HEK293 (cell line): ENCODE results near the gene FKBP10.
A peak's percentile ranks its signal among the peaks of the same experiment; 100 is the strongest.

Experiments
- CTCF ChIA-PET: fragments of 350-600 bp; formaldehyde crosslinking; extraction: SDS; loops from one replicate; lab custom pipeline; 2021; ENCODE audit warnings: antibody characterized with exemption; lab: Yijun Ruan, JAX
- POLR2A ChIA-PET: fragments of 300-600 bp; formaldehyde crosslinking; extraction: SDS; loops from one replicate; lab custom pipeline; 2020; ENCODE audit warnings: antibody characterized with exemption, inconsistent platforms; lab: Yijun Ruan, JAX
- H3K27ac ChIP-seq: fragments of 200-500 bp; sonication (Bioruptor generic); 2 replicates; pipeline ENCODE4 v1.5.1; 2014; ENCODE audit warnings: low read depth, low read length, control low read depth, inconsistent platforms; ENCODE audit errors: extremely low read depth
- H3K36me3 ChIP-seq, 2 experiments: fragments of 200-500 bp in 1 of 2; sonication (Bioruptor generic) in 1 of 2; 1 replicate in 1 of 2; 2 replicates in 1 of 2; pipeline ENCODE4 v1.5.1; 2014 to 2017; ENCODE audit warnings: inconsistent platforms in 2 of 2, low read length in 2 of 2; ENCODE audit not compliant: control insufficient read depth in 2 of 2, insufficient read depth in 1 of 2
- H3K4me1 ChIP-seq: fragments of 200-500 bp; sonication (Bioruptor generic); 2 replicates; pipeline ENCODE4 v1.5.1; 2014; ENCODE audit warnings: mild to moderate bottlenecking, low read length, inconsistent platforms; ENCODE audit not compliant: control insufficient read depth, insufficient read depth
- H3K4me3 ChIP-seq: 2 replicates; pipeline ENCODE4 v1.5.1; 2011; ENCODE audit warnings: low read depth, mild to moderate bottlenecking, control low read depth, low read length, moderate library complexity
- H3K9me3 ChIP-seq: fragments of 200-500 bp; sonication (Bioruptor generic); 2 replicates; pipeline ENCODE4 v1.5.1; 2014; ENCODE audit warnings: low read depth, low read length, inconsistent platforms; ENCODE audit not compliant: control insufficient read depth, insufficient read depth
- GLIS1 ChIP-seq: fragments of 450-650 bp; formaldehyde crosslinking; IDR thresholded peaks from 2 replicates; pipeline ENCODE4 v1.5.1; 2016; ENCODE audit warnings: missing biosample characterization, missing genetic modification characterization
- GLIS2 ChIP-seq: fragments of 450-650 bp; formaldehyde crosslinking; IDR thresholded peaks from 2 replicates; pipeline ENCODE4 v1.5.1; 2016; ENCODE audit warnings: missing biosample characterization, missing genetic modification characterization
- KLF1 ChIP-seq: fragments of 450-650 bp; formaldehyde crosslinking; IDR thresholded peaks from 2 replicates; pipeline ENCODE4 v1.5.1; 2016; ENCODE audit warnings: missing biosample characterization, missing genetic modification characterization
- KLF7 ChIP-seq: fragments of 450-650 bp; formaldehyde crosslinking; IDR thresholded peaks from 2 replicates; pipeline ENCODE4 v1.5.1; 2016; ENCODE audit warnings: missing biosample characterization, missing genetic modification characterization, borderline replicate concordance
- KLF8 ChIP-seq: fragments of 450-650 bp; formaldehyde crosslinking; IDR thresholded peaks from 2 replicates; pipeline ENCODE4 v1.5.1; 2016; ENCODE audit warnings: missing biosample characterization, missing genetic modification characterization
- SP2 ChIP-seq: fragments of 450-650 bp; formaldehyde crosslinking; IDR thresholded peaks from 2 replicates; pipeline ENCODE4 v1.5.1; 2016; ENCODE audit warnings: missing biosample characterization, missing genetic modification characterization
- SP3 ChIP-seq: fragments of 450-650 bp; formaldehyde crosslinking; IDR thresholded peaks from 2 replicates; pipeline ENCODE4 v1.5.1; 2016; ENCODE audit warnings: missing biosample characterization, missing genetic modification characterization
- SP7 ChIP-seq: fragments of 450-650 bp; formaldehyde crosslinking; IDR thresholded peaks from 2 replicates; pipeline ENCODE4 v1.5.1; 2016; ENCODE audit warnings: missing biosample characterization, missing genetic modification characterization
- ZBTB21 ChIP-seq: fragments of 450-650 bp; formaldehyde crosslinking; IDR thresholded peaks from 2 replicates; pipeline ENCODE4 v1.5.1; 2017; ENCODE audit warnings: missing biosample characterization, missing genetic modification characterization
- ZNF121 ChIP-seq: fragments of 450-650 bp; formaldehyde crosslinking; IDR thresholded peaks from 2 replicates; pipeline ENCODE4 v1.5.1; 2016; ENCODE audit warnings: missing biosample characterization, missing genetic modification characterization
- ZNF324 ChIP-seq: fragments of 450-650 bp; formaldehyde crosslinking; IDR thresholded peaks from 2 replicates; pipeline ENCODE4 v1.5.1; 2016; ENCODE audit warnings: missing biosample characterization, missing genetic modification characterization
- ZNF426 ChIP-seq: fragments of 450-650 bp; formaldehyde crosslinking; IDR thresholded peaks from 2 replicates; pipeline ENCODE4 v1.5.1; 2017; ENCODE audit warnings: missing biosample characterization, missing genetic modification characterization, mild to moderate bottlenecking, inconsistent platforms, moderate library complexity
- ZNF513 ChIP-seq: fragments of 450-650 bp; IDR thresholded peaks from 2 replicates; pipeline ENCODE4 v1.5.1; 2018; ENCODE audit warnings: missing biosample characterization, missing genetic modification characterization
- ZNF558 ChIP-seq: fragments of 450-650 bp; formaldehyde crosslinking; IDR thresholded peaks from 2 replicates; pipeline ENCODE4 v1.5.1; 2016; ENCODE audit warnings: missing biosample characterization, missing genetic modification characterization
- TF ChIP-seq, protein P1 (sequence below): fragments of 450-650 bp; formaldehyde crosslinking; IDR thresholded peaks from 2 replicates; pipeline ENCODE4 v1.5.1; 2016; ENCODE audit warnings: missing biosample characterization, missing genetic modification characterization
- TF ChIP-seq, protein P2 (sequence below): fragments of 450-650 bp; formaldehyde crosslinking; IDR thresholded peaks from 2 replicates; pipeline ENCODE4 v1.5.1; 2016; ENCODE audit warnings: missing biosample characterization, missing genetic modification characterization

FKBP10 gene

DNA sequence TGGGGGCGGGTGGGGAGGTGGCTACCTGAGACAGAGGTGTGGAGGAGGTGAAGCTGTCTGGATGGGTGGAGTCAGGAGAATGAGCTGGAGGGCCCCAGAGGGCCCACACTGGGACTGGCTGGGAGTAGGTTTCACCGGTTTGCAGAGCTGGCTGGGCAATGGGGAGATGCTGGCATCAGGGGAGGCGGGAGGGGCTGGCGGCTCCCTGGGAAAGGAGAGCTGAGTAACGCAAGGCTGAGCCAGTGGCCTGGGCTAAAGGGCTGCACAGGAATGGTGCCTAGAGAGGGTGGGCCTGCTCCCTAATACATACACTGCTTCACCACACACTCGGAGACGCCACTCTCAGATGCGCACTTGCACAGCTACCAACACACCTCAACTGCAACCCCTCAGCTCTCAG, 13.4 kb upstream of the FKBP10 start:
- POLR2A ChIA-PET: interaction anchor here (1.4 to 6.4 kb wide), 2 partner anchors 12 to 14 kb away, joined by 4 to 105 read pairs; partner anchors contain the start of genes JUP and P3H4
- TF ChIP-seq KLF1 (tag by site-specific recombination) (0 out of 2 replicates have a peak, but pooled peaks have one; percentile 24), ZNF513 (tag by site-specific recombination) (no peak), GLIS2 (tag by site-specific recombination) (0 out of 2 replicates have a peak, but pooled peaks have one; percentile 24), GLIS1 (tag by site-specific recombination) (0 out of 2 replicates have a peak, but pooled peaks have one; percentile 11), ZNF558 (tag by site-specific recombination) (no peak)
- H3K9me3 ChIP-seq: no peaks in the 10 kb centered on the region
- CTCF ChIA-PET: interaction anchor here (1.0 to 10.6 kb wide), 5 partner anchors 14 to 104 kb away, joined by 4 to 108 read pairs (median 6); partner anchors contain the start of gene JUP
- no peak overlapping the region for H3K27ac ChIP-seq
- peaks cover 4 to 17% of the 10 kb centered on the region in 2 experiments; a peak in 2 of 3 replicates for H3K36me3 ChIP-seq
- peaks cover 9% of the 10 kb centered on the region for H3K4me1 ChIP-seq
- no peak overlapping the region for H3K4me3 ChIP-seq

DNA sequence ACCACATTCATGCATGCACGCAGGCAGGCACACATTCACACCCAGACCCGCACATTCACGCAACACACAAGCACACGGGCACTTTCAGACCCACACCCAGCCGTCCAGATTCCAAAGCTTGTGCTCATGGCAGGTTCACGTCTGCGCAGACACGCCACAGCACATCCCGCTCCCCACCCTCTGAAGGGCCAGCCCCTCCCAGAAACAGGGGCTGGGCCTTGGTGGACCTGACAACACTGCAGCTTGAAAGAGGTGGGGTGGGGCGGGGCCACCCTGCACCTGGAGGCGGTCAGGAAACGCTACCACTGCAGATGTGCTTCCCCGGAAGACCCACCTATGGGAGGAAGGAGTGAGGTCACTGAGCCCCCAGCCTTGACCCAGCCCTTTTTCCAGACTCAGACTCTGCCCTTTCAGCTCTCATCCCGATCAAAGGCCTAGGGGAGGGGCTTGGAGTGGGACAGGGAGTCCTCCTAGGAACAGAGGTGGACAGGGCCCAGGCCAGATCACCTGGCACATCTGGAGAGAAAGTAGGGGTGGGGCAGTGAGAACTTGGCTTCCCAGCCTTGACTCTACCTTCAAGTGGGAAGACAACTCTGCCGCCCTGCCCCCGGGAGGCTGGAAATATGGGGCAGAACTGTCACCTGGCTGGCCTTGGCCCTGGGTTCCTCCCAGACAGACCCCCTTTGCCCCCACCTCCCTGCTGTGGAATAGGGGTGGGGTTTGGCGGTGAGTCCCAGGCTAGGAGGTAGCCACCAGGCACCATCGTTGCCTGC, 12.0 kb upstream of the FKBP10 start:
- Histone ChIP-seq H3K4me1 (peaks cover 6% of the 10 kb centered on the region), H3K27ac (no peak overlapping the region; the same call in 1 of the 2 replicates), H3K9me3 (no peaks in the 10 kb centered on the region), H3K4me3 (no peak overlapping the region; the same call in none of the 2 replicates), H3K36me3 (peaks cover 5 to 23% of the 10 kb centered on the region in 2 experiments; a peak in 2 of 3 replicates)
- TF ChIP-seq, protein P1, sequence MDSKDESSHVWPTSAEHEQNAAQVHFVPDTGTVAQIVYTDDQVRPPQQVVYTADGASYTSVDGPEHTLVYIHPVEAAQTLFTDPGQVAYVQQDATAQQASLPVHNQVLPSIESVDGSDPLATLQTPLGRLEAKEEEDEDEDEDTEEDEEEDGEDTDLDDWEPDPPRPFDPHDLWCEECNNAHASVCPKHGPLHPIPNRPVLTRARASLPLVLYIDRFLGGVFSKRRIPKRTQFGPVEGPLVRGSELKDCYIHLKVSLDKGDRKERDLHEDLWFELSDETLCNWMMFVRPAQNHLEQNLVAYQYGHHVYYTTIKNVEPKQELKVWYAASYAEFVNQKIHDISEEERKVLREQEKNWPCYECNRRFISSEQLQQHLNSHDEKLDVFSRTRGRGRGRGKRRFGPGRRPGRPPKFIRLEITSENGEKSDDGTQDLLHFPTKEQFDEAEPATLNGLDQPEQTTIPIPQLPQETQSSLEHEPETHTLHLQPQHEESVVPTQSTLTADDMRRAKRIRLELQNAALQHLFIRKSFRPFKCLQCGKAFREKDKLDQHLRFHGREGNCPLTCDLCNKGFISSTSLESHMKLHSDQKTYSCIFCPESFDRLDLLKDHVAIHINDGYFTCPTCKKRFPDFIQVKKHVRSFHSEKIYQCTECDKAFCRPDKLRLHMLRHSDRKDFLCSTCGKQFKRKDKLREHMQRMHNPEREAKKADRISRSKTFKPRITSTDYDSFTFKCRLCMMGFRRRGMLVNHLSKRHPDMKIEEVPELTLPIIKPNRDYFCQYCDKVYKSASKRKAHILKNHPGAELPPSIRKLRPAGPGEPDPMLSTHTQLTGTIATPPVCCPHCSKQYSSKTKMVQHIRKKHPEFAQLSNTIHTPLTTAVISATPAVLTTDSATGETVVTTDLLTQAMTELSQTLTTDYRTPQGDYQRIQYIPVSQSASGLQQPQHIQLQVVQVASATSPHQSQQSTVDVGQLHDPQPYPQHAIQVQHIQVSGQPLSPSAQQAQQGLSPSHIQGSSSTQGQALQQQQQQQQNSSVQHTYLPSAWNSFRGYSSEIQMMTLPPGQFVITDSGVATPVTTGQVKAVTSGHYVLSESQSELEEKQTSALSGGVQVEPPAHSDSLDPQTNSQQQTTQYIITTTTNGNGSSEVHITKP (tag by site-specific recombination): peak; percentile 77
- TF ChIP-seq KLF1 (tag by site-specific recombination): peak; percentile 99
- TF ChIP-seq, protein P2, sequence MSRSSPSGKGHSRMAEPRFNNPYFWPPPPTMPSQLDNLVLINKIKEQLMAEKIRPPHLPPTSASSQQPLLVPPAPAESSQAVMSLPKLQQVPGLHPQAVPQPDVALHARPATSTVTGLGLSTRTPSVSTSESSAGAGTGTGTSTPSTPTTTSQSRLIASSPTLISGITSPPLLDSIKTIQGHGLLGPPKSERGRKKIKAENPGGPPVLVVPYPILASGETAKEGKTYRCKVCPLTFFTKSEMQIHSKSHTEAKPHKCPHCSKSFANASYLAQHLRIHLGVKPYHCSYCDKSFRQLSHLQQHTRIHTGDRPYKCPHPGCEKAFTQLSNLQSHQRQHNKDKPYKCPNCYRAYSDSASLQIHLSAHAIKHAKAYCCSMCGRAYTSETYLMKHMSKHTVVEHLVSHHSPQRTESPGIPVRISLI (tag by site-specific recombination): no peak
- TF ChIP-seq ZNF324 (tag by site-specific recombination): no peak
- no peak for TF ChIP-seq ZNF426 (tag by site-specific recombination)
- peak; percentile 59 for TF ChIP-seq SP2
- TF ChIP-seq ZBTB21 (tag by site-specific recombination): no peak
- TF ChIP-seq SP7 (tag by site-specific recombination): peak; percentile 24; the same call in 1 of the 2 replicates
- 0 out of 2 replicates have a peak, but pooled peaks have one; percentile 11 for TF ChIP-seq KLF7
- peak; percentile 80 for TF ChIP-seq SP3
- TF ChIP-seq ZNF121 (tag by site-specific recombination): no peak
- TF ChIP-seq KLF8 (tag by site-specific recombination): peak; percentile 58; the same call in 1 of the 2 replicates
- POLR2A ChIA-PET: interaction anchor here (0.7 to 6.4 kb wide), 13 partner anchors 9 to 112 kb away, joined by 3 to 105 read pairs (median 8); partner anchors contain the start of genes EIF1, FKBP10, HAP1 and JUP
- CTCF ChIA-PET: interaction anchor here (0.6 to 10.6 kb wide), 43 partner anchors 8 to 985 kb away, joined by 3 to 108 read pairs (median 5); partner anchors contain the start of genes EIF1, FKBP10, HAP1 and JUP
